ENCODE results near the gene PSMB1.
"Not testable (repeated sequence)": the region's sequence is repeated elsewhere in the genome, so short reads cannot be mapped to it uniquely, and the experiment has no call there.

The PSMB1 gene

GRCh38 chr6:170533792-170534191 lies 19.3 kb downstream of the PSMB1 start:
- DNase-seq = no peak

DNA sequence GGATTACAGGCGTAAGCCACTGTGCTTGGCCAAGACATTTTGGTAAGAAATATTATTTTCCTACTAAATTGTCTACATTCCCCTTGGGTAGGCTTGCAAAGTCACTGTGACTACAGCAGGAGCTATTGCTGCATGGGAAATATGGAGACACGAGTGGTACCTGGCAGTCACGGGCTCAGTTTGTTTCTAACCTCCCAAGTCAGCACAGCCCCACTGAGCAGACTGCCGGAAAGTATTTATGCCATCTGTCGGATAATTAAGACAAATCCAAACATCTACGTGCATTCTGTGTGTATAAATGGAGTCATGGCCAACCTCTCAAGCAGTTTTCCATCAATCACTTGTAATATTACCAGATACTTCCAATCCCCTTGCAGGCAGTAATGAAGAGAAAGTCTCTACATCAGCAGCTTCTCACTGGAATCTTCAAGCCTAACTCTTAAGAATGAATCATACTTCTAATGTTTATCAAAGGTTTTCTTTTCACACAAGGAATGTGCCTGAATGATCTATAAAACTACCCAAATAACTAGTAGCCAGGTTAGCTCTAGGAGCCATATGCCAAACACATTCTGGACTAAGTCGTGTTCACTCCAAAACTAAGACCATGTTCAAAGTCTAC lies 20.1 kb downstream of the PSMB1 start:
- peak; percentile 36 for DNase-seq

DNA sequence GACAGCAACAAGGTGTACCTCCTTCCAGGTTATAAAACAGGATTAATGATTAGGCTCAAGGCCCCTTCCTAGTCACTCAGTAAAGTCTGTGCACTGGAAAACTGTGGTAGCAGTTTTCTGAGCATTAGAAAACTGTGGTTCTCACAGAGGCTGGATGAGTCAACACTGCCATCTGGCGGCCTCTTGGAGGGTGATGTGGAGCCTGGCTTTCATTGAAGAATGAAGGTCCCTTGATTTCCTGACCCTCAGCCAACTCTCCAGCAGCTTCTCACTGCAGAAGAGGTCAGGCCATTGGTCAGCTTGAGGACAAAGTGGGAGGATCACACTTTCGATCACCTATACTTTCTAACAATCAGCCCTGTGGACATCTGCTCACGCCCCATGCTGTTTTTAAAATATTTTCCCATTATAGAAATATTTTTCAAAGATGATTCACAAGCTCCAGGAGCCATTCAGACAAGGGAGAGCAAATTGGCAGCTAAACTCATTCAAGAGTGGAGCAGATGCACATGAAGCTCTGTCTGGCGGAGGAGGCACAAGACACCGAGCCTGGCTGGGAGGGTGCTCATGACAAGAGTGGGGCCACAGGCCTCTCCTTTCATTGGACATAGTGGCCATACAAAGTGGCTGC lies 23.2 kb downstream of the PSMB1 start:
- peak; percentile 21 for DNase-seq

DNA sequence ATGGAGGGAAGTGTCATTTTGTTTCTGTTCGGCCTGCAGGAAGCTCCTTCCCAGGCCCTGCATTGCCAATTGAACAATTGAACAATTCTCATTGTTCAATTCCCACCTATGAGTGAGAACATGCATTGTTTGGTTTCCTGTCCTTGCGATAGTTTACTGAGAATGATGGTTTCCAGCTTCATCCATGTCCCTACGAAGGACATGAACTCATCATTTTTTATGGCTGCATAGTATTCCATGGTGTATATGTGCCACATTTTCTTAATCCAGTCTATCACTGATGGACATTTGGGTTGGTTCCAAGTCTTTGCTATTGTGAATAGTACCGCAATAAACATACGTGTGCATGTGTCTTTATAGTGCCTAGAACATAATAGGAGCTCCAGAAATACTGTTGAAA lies 25.1 kb downstream of the PSMB1 start:
- DNase-seq = not testable (repeated sequence)

GRCh38 chr6:170525795-170526194 lies 27.3 kb downstream of the PSMB1 start:
- no peak for DNase-seq

DNA sequence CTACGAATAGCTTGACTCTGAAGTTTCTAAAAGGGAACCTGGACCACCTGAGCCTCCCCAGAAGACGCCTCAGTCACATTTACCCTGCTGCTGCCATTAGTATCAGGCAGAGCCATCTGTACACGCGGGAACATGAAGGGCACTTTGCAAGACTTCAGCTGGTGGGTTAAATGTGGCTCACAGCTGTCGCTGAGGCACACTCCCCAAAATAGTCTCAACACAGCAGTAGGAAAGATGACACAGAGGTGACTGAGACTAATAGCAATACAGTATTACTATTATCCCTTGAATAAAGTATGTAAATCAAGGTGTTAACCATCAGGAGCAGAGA lies 29.0 kb downstream of the PSMB1 start:
- DNase-seq = no peak

- no peak for DNase-seq
These were observed 29.6 kb downstream of the PSMB1 start for GRCh38 chr6:170523256-170524171.

GRCh38 chr6:170522565-170523183 lies 30.4 kb downstream of the PSMB1 start:
- no peak for DNase-seq

GRCh38 chr6:170516783-170517616 lies 36.1 kb downstream of the PSMB1 start:
- peak; percentile 56 for DNase-seq

GRCh38 chr6:170514908-170515307 lies 38.2 kb downstream of the PSMB1 start:
- DNase-seq = no peak

GRCh38 chr6:170512249-170512648 lies 40.9 kb downstream of the PSMB1 start:
- DNase-seq = no peak

DNA sequence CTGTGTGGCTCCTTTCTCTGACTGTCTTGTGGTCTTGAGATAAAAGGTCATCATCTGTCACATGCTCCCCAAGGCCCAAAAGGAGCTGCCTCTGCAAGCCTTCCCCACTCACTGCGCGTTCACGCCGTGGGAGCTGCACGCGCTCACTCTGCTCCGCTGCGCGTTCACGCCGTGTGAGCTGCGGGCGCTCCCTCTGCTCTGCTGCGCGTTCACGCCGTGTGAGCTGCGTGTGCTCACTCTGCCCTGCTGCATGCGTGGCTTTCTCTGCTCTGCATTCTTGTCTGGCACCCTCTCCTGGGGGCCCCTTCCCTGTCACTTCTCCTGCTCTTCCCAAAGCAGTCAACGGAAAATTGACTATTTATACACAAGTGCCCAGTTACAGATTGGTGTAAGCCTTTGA lies 42.5 kb downstream of the PSMB1 start:
- DNase-seq = no peak

DNA sequence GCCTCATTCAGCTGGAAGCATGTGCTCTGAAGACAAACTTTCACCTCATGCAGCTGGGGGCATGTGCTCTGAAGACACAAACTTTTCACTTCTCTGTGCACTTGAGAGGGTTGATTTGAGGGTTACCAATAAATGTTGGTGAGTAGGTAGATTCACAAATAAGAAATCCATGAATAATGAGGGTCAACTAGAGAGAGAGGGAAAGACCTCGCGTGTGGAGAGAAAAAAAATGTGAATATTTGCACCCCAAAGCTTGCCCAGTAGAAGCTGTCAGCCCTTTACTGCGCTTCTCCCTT lies 43.4 kb downstream of the PSMB1 start:
- DNase-seq = no peak

DNA sequence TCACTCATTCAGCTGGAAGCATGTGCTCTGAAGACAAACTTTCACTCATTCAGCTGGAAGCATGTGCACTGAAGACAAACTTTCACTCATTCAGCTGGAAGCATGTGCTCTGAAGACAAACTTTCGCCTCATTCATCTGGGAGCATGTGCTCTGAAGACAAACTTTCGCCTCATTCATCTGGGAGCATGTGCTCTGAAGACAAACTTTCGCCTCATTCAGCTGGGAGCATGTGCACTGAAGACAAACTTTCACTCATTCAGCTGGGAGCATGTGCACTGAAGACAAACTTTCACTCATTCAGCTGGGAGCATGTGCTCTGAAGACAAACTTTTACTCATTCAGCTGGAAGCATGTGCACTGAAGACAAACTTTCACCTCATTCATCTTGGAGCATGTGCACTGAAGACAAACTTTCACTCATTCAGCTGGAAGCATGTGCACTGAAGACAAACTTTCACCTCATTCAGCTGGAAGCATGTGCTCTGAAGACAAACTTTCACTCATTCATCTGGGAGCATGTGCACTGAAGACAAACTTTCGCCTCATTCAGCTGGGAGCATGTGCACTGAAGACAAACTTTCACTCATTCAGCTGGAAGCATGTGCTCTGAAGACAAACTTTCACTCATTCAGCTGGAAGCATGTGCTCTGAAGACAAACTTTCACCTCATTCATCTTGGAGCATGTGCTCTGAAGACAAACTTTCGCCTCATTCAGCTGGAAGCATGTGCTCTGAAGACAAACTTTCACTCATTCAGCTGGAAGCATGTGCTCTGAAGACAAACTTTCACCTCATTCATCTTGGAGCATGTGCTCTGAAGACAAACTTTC lies 44.0 kb downstream of the PSMB1 start:
- DNase-seq = not testable (repeated sequence)

DNA sequence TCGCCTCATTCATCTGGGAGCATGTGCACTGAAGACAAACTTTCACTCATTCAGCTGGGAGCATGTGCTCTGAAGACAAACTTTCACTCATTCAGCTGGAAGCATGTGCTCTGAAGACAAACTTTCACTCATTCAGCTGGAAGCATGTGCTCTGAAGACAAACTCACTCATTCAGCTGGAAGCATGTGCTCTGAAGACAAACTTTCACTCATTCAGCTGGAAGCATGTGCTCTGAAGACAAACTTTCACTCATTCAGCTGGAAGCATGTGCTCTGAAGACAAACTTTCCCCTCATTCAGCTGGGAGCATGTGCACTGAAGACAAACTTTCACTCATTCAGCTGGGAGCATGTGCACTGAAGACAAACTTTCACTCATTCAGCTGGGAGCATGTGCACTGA lies 44.8 kb downstream of the PSMB1 start:
- DNase-seq = not testable (repeated sequence)

- not testable (repeated sequence) for DNase-seq
These were observed 45.4 kb downstream of the PSMB1 start for GRCh38 chr6:170507728-170508127.

DNA sequence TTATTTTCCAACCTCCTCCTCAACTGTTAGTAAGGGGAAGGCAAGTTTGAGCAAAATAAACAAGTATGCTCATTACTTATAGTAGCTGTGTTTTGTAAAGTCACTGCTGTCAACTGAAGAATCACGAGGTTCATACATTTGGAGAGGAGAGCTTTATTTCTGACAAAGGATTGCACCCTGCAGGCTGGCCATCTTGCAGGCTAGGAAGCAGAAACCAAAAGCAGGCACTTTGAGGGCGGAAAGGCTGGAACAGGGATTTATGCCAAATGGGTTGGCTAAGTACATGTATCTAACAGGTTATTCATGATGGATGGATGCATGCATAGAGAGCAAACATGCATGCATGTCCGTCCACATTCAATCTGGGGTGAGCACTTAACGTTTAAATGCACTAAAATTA lies 46.7 kb downstream of the PSMB1 start:
- DNase-seq = no peak

DNA sequence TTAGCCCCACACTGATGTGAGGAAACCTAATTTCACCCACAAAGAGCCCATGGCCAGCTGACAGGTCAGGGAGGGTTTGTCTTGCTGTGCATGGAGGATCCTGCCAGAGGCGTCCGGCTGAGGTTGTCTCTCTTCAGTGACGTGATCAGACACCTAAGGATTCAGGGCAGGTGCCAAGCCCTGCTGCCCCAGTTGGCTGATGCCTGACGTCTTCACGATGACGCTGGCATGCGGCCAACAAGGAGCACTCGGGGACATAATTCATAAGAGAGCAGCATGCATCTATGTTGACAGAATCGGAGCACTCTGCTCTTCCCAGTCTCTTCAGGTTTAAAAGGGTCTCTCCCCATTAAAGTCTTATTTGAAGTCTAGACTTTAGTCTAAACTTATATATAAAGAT lies 47.8 kb downstream of the PSMB1 start:
- DNase-seq = no peak

GRCh38 chr6:170504479-170504878 lies 48.6 kb downstream of the PSMB1 start:
- DNase-seq = no peak

DNA sequence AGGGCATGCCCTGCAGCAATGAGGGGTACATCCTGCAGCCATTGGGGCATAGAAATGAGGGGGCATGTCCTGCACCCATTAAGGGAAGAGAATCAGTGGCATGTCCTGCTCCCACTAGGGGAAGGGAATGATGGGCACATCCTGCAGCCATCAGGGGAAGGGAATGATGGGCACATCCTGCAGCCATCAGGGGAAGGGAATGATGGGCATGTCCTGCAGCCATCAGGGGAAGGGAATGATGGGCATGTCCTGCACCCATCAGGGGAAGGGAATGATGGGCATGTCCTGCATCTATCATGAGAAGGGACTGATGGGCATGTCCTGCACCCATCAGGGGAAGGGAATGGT lies 49.7 kb downstream of the PSMB1 start:
- DNase-seq = no peak

DNA sequence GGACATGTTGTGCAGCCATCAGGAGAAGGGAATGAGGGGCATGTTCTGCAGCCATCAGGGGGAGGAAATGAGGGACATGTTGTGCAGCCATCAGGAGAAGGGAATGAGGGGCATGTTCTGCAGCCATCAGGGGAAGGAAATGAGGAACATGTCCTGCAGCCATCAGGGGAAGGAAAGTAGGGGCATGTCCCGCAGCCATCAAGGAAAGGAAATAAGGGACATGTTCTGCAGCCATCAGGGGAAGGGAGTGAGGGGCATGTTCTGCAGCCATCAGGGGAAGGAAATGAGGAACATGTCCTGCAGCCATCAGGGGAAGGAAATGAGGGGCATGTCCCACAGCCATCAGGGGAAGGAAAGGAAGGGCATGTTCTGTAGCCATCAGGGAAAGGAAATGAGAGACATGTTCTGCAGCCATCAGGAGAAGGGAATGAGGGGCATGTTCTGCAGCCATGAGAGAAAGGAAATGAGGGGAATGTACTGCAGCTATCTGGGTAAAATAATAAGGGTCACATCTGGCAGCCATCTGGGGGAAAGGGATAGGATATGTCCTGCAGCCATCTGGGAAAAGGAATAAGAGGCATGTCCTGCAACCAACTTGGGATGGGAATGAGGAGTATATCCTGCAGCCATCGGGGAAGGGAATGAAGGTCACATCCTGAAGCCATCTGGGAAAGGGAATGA lies 50.2 kb downstream of the PSMB1 start:
- not testable (repeated sequence) for DNase-seq

Data from DMS 273 treated with DMSO at 0.1 percent for 48 hours (cell line).